Fibroblast of lung (primary cell): ENCODE data around the gene PLEKHN1. TPM values are rescaled to one million over a fixed set of nuclear protein-coding genes. Genes with fewer than 3 reads are reported as not detected.
A peak's percentile ranks its signal among the peaks of the same experiment; 100 is the strongest.

ENCODE experiments used
- DNase-seq, 2 donors: peaks; one replicate each; pipeline versions ENCODE4 v3.0.0 to v3.0.0-alpha.2; 2010; ENCODE audit warnings: low read depth in 2 of 2
- H2AFZ ChIP-seq: 2 replicates; pipeline ENCODE4 v1.5.1; 2012; ENCODE audit warnings: low read length, control low read depth, inconsistent platforms
- H3K27ac ChIP-seq: 2 replicates; pipeline ENCODE4 v1.5.1; 2011; ENCODE audit warnings: low read length, control low read depth; ENCODE audit not compliant: insufficient read depth
- H3K27me3 ChIP-seq: 2 replicates; pipeline ENCODE4 v1.5.1; 2011; ENCODE audit warnings: mild to moderate bottlenecking, low read length; ENCODE audit not compliant: control insufficient read depth, insufficient read depth
- H3K36me3 ChIP-seq: 2 replicates; pipeline ENCODE4 v1.5.1; 2011; ENCODE audit warnings: low read length; ENCODE audit not compliant: control insufficient read depth, insufficient read depth
- H3K4me1 ChIP-seq: 2 replicates; pipeline ENCODE4 v1.5.1; 2011; ENCODE audit warnings: low read length; ENCODE audit not compliant: control insufficient read depth, insufficient read depth; ENCODE audit errors: extremely low read depth
- H3K4me2 ChIP-seq: 2 replicates; pipeline ENCODE4 v1.5.1; 2011; ENCODE audit warnings: low read length, control low read depth; ENCODE audit not compliant: insufficient read depth; ENCODE audit errors: extremely low read depth
- H3K4me3 ChIP-seq, 4 experiments: fragments of 200-600 bp in 1 of 4; sonication (generic) in 1 of 4; replicated peaks in 1 of 4; 2 replicates each; pipeline ENCODE4 v1.5.1; 2011 to 2016; ENCODE audit warnings: low read length in 4 of 4, low read depth in 3 of 4, mild to moderate bottlenecking in 3 of 4, control low read depth in 2 of 4, inconsistent platforms in 1 of 4, mixed read lengths in 1 of 4; ENCODE audit not compliant: insufficient read depth in 1 of 4; ENCODE audit errors: control extremely low read depth in 1 of 4
- H3K79me2 ChIP-seq: 2 replicates; pipeline ENCODE4 v1.5.1; 2012; ENCODE audit warnings: mild to moderate bottlenecking, low read length, inconsistent platforms; ENCODE audit not compliant: control insufficient read depth, insufficient read depth
- H3K9ac ChIP-seq: 2 replicates; pipeline ENCODE4 v1.5.1; 2011; ENCODE audit warnings: mild to moderate bottlenecking, low read length, control low read depth; ENCODE audit not compliant: insufficient read depth
- H3K9me3 ChIP-seq: 2 replicates; pipeline ENCODE4 v1.5.1; 2012; ENCODE audit warnings: low read depth, low read length; ENCODE audit not compliant: control insufficient read depth, insufficient read depth
- H4K20me1 ChIP-seq: 2 replicates; pipeline ENCODE4 v1.5.1; 2011; ENCODE audit warnings: low read length; ENCODE audit not compliant: control insufficient read depth, insufficient read depth; ENCODE audit errors: extremely low read depth
- CTCF ChIP-seq, 2 donors: IDR thresholded peaks in 1 of 2; conservative IDR thresholded peaks in 1 of 2; 1 replicate in 1 of 2; 2 replicates in 1 of 2; pipeline ENCODE4 v1.5.1; 2011 to 2012; ENCODE audit warnings: low read length in 2 of 2, control low read depth in 1 of 2, inconsistent platforms in 1 of 2, low read depth in 1 of 2, mild to moderate bottlenecking in 1 of 2
- EZH2 ChIP-seq: IDR thresholded peaks from 2 replicates; pipeline ENCODE4 v1.5.1; 2012; ENCODE audit warnings: low read length, control low read depth, mild to moderate bottlenecking; ENCODE audit errors: missing control alignments
- polyA plus RNA-seq, 2 donors: library from polyadenylated mRNA; depleted of rRNA in 1 of 2; stranded (reverse) in 1 of 2; unstranded in 1 of 2; fragments of >200 nt; gene quantifications; 2 replicates each; pipeline ENCODE4 v1.2.1, GENCODE V29; 2011 to 2012; ENCODE audit warnings: missing spikeins in 1 of 2
- total RNA-seq: library from RNA; depleted of rRNA; stranded (reverse); fragments of >200 nt; gene quantifications from 2 replicates; pipeline ENCODE4 v1.2.1, GENCODE V29; 2014

PLEKHN1 gene
- total and polyA plus RNA-seq, 2 donors (not counting 1 experiment from before 2014, with no cell fraction given) = 0.17 to 0.41 TPM

GRCh38 chr1:920010-920409 is 46.3 kb upstream of the PLEKHN1 start:
- Histone ChIP-seq H3K4me1 (peaks cover 7% of the 10 kb centered on the region), H3K4me3 (no peak overlapping the region), H3K27me3 (peaks cover 47% of the 10 kb centered on the region), H3K9me3 (no peaks in the 10 kb centered on the region), H3K4me2 (no peak overlapping the region), H2AFZ (no peak overlapping the region), H3K9ac (no peak overlapping the region), H3K36me3 (no peaks in the 10 kb centered on the region), H4K20me1 (no peaks in the 10 kb centered on the region), H3K27ac (no peak overlapping the region), H3K79me2 (no peaks in the 10 kb centered on the region)
- no peak for DNase-seq
- TF ChIP-seq CTCF (conservative IDR thresholded peaks at IDR 0.05 in 1 of 2, IDR thresholded peaks at IDR 0.05 in 1 of 2; ENCODE audit: low read depth in 1 of 2, low read length in 2 of 2) (no peak), EZH2 (no peak)

GRCh38 chr1:920521-920920 is 45.8 kb upstream of the PLEKHN1 start:
- H3K9ac ChIP-seq = no peak overlapping the region
- H2AFZ ChIP-seq = no peak overlapping the region
- H3K36me3 ChIP-seq = no peaks in the 10 kb centered on the region
- DNase-seq = no peak
- no peaks in the 10 kb centered on the region for H3K79me2 ChIP-seq
- H3K4me3 ChIP-seq = no peak overlapping the region
- TF ChIP-seq CTCF (conservative IDR thresholded peaks at IDR 0.05 in 1 of 2, IDR thresholded peaks at IDR 0.05 in 1 of 2; ENCODE audit: low read depth in 1 of 2, low read length in 2 of 2) = no peak
- TF ChIP-seq EZH2 = peak; percentile 36
- H3K4me2 ChIP-seq = peak overlapping the region; percentile 51
- no peak overlapping the region for H3K27ac ChIP-seq
- H3K9me3 ChIP-seq = no peaks in the 10 kb centered on the region
- peaks cover 43% of the 10 kb centered on the region for H3K27me3 ChIP-seq
- H4K20me1 ChIP-seq = no peaks in the 10 kb centered on the region
- peaks cover 7% of the 10 kb centered on the region for H3K4me1 ChIP-seq

- Histone ChIP-seq H3K9ac (no peak overlapping the region), H3K36me3 (no peaks in the 10 kb centered on the region), H3K4me3 (no peak overlapping the region), H2AFZ (no peak overlapping the region), H3K27ac (no peak overlapping the region), H3K79me2 (no peaks in the 10 kb centered on the region), H3K27me3 (peaks cover 43% of the 10 kb centered on the region), H3K4me1 (peaks cover 7% of the 10 kb centered on the region), H4K20me1 (no peaks in the 10 kb centered on the region), H3K9me3 (no peaks in the 10 kb centered on the region), H3K4me2 (peak overlapping the region; percentile 51)
- DNase-seq = peak; percentile 68 to 79
- TF ChIP-seq CTCF (conservative IDR thresholded peaks at IDR 0.05 in 1 of 2, IDR thresholded peaks at IDR 0.05 in 1 of 2; ENCODE audit: low read depth in 1 of 2, low read length in 2 of 2) = peak; percentile 44
- no peak for TF ChIP-seq EZH2
Observed at GRCh38 chr1:921011-921837, 45.1 kb upstream of the PLEKHN1 start.
